ENCODE measurements around the gene NAALADL1.

NAALADL1 gene, protein sequence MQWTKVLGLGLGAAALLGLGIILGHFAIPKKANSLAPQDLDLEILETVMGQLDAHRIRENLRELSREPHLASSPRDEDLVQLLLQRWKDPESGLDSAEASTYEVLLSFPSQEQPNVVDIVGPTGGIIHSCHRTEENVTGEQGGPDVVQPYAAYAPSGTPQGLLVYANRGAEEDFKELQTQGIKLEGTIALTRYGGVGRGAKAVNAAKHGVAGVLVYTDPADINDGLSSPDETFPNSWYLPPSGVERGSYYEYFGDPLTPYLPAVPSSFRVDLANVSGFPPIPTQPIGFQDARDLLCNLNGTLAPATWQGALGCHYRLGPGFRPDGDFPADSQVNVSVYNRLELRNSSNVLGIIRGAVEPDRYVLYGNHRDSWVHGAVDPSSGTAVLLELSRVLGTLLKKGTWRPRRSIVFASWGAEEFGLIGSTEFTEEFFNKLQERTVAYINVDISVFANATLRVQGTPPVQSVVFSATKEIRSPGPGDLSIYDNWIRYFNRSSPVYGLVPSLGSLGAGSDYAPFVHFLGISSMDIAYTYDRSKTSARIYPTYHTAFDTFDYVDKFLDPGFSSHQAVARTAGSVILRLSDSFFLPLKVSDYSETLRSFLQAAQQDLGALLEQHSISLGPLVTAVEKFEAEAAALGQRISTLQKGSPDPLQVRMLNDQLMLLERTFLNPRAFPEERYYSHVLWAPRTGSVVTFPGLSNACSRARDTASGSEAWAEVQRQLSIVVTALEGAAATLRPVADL

DNA sequence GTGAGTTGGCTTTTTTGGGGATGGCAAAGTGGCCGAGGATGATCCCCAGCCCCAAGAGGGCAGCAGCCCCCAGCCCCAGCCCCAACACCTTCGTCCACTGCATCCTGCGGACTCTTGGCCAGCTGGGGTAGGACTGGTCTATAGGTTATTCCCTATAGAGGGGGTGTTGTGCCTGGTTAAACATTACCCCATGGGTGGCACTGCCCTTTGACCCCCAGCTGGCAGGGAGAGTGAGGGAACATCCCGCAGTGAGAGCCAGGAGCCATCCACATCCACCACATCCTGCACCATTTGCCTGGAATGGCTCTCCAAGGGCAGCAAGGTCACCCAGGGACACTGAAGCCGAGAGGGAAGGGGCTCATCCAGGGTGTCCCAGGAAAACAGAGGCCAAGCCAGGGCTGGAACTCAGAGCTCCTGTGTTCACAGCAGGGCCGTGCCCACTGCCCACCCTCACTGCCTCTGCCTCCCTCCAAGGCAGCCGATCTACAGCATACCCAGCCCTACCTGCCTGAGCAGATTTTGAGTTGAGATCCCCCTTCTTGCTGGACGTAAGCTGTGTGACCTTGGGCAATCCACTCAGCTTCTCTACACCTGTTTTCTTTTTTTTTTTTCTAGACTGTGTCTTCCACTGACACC lies at the start of gene NAALADL1:
Gene NAALADL1 (minus strand): TSS at position 135 of the 636 bp plus-strand sequence. CDS start 32 bp downstream, at position 103.
- Mint-ChIP-seq H3K27ac (no peak within 1 kb of the TSS), H3K27me3 (peaks cover 8% of the 10 kb centered on the region), H3K36me3 (no peaks in the 10 kb centered on the region), H3K4me1 (peaks cover 28% of the 10 kb centered on the region), H3K4me3 (no peak within 1 kb of the TSS), H3K9me3 (no peaks in the 10 kb centered on the region)
- no peak for ATAC-seq

DNA sequence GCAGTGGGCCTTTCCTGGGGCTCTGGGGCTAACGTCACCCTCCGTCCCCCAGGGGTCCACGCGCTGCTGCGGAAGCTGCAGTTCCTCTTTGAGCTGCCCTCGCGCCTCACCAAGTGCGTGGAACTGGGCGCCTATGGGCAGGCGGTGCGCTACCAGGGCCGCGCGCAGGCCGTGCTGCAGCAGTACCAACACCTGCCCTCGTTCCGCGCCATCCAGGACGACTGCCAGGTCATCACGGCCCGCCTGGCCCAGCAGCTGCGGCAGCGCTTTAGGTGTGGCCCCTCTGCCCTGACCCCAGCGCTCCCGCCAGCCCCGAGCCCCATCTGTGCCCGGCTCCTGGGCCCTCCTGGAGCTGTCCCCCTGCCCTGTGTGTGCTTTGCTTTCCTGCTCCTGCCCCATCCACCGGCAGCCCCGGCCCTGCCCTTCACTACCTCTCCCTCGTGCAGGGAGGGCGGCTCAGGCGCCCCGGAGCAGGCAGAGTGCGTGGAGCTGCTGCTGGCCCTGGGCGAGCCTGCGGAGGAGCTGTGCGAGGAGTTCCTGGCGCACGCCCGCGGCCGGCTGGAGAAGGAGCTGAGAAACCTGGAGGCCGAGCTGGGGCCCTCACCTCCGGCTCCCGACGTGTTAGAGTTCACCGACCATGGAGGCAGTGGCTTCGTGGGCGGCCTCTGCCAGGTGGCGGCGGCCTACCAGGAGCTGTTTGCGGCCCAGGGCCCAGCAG lies 49.6 kb upstream of the NAALADL1 start:
- Mint-ChIP-seq H3K36me3 (peaks cover 11% of the 10 kb centered on the region), H3K9me3 (no peaks in the 10 kb centered on the region), H3K4me3 (no peak overlapping the region), H3K27ac (no peak overlapping the region), H3K4me1 (peaks cover 45% of the 10 kb centered on the region), H3K27me3 (no peaks in the 10 kb centered on the region)
- ATAC-seq = no peak

DNA sequence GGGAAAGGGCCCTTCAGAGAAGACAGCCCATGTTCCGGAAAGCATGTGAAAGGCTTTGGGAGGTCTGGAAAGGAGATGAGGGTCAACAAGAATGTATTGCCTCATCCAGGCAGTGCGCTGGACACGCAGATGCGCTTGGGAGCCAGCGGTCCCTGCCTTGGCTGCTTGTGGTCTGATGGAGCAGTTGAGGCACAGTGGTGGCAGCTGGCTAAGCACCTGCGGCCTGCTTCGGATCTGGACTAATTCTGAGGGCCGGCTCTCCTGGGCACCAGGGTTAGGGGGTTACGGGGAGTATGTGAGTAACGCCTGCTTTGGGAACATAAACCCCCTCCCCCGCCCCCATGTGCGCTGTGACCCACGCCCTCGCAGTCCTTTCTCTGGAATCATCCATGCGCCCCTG lies 48.7 kb upstream of the NAALADL1 start:
- Mint-ChIP-seq H3K4me1 (peaks cover 39% of the 10 kb centered on the region), H3K9me3 (no peaks in the 10 kb centered on the region), H3K36me3 (peaks cover 11% of the 10 kb centered on the region), H3K27me3 (no peaks in the 10 kb centered on the region), H3K4me3 (no peak overlapping the region), H3K27ac (no peak overlapping the region)
- no peak for ATAC-seq

DNA sequence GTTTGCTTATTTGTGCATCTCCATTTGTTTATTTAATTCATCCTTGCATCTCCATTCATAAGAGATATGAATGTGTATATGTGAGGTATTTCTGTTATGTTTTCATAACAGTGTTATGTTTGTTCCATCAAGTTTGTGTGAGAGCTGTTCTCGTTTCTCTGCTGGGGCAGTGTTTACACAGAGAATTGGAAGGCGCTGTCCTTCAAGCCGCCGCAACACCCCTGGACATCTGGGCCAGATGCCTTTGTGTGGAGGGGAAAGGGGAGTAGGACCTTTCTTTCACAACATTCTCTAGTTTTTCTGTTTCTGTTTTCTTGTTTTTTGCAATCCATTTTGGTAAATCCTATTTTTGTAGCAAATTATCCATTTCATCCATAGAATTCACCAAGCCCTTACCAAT lies 46.3 kb upstream of the NAALADL1 start:
- Mint-ChIP-seq H3K27ac (no peak overlapping the region), H3K4me1 (peaks cover 17% of the 10 kb centered on the region), H3K36me3 (peaks cover 16% of the 10 kb centered on the region), H3K9me3 (no peaks in the 10 kb centered on the region), H3K27me3 (no peaks in the 10 kb centered on the region), H3K4me3 (no peak overlapping the region)
- no peak for ATAC-seq

DNA sequence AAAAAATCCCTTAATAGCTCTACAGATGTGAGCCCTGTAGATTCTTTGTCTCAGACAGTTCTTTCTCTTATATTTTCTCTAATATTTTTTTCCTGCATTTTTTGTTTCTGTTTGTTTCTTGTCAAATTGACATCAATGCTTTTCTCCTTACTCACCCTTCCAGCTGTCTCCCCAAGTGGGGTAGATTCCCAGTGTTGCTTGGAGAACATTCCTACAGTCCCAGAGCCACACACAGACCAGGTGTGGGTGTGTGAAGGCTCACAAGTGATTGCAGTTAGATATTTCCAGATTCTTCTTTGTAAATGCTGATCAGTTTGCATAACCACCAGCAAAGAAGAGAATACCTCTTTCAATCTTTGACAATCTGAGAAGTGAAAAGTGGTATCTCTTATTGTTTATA lies 45.1 kb upstream of the NAALADL1 start:
- H3K27me3 Mint-ChIP-seq = no peaks in the 10 kb centered on the region
- peaks cover 16% of the 10 kb centered on the region for H3K36me3 Mint-ChIP-seq
- no peaks in the 10 kb centered on the region for H3K9me3 Mint-ChIP-seq
- no peak overlapping the region for H3K4me3 Mint-ChIP-seq
- peaks cover 24% of the 10 kb centered on the region for H3K4me1 Mint-ChIP-seq
- no peak overlapping the region for H3K27ac Mint-ChIP-seq
- no peak for ATAC-seq

DNA sequence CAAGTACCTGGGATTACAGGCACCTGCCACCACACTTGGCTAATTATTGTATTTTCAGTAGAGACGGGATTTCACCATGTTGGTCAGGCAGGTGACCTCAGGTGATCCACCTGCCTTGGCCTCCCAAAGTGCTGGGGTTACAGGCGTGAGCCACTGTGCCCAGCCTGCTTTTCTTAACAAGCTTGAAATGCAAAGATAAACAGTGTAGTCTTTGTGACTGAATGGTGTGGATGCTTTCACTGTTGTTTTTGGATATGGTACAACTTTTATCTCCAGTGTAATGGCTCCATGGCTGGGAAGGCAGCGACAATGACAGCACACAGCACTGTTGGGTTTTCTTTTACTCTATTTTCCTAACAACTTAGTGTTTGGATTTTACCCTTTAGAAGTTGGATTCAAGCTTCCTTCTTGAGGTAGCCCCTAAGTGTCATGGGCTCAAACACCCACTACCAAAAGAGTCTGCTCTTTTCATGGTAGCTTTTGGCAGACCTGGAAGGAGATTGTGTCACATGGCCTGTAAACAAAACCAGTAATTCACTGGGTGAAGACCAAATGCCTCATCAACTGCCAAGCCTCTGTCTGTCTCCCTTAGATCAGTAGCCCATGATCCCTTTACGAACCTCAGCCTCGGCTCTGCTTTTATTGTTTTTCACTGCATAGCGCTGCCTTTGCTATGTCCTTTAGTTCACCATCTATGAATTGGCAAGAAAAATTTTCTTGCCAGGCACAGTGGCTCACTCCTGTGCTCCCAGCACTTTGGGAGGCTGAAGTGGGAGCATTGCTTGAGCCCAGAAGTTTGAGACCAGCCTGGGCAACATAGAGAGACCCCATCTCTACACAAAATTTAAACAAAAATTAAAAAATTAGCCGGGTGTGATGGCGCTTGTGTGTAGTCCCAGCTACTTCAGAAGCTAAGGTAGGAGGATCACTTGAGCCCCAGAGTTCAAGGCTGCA lies 44.1 kb upstream of the NAALADL1 start:
- H3K4me1 Mint-ChIP-seq = peaks cover 24% of the 10 kb centered on the region
- no peak overlapping the region for H3K4me3 Mint-ChIP-seq
- no peak for ATAC-seq
- no peak overlapping the region for H3K27ac Mint-ChIP-seq
- no peaks in the 10 kb centered on the region for H3K9me3 Mint-ChIP-seq
- H3K36me3 Mint-ChIP-seq = peaks cover 16% of the 10 kb centered on the region
- H3K27me3 Mint-ChIP-seq = no peaks in the 10 kb centered on the region

DNA sequence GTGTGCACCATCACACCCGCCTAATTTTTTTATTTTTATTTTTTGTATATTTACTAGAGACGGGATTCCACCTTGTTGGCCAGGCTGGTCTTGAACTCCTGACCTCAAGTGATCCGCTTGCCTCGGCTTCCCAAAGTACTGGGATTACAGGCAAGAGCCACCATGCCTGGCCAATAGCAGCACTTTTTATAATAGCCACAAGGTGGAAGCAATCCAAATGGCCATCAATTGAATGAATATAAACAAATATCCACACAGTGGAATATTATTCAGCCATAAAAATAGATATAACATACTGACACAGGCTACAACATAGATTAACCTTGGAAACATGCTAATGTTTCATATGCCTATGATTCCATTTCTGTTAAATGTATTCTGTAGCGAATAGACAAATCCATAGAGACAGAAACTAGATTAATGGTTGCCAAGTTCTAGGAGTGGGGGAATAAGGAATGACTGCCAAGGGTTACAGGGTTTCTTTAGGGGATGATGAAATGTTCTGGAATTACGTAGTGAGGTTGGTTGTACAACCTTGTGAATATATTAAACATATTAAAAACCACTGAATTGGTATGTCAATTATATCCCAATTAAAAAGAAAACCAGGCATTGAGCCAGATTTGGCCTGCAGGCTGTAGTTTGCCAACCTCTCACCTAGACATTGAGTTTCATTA lies 42.5 kb upstream of the NAALADL1 start:
- Mint-ChIP-seq H3K9me3 (no peaks in the 10 kb centered on the region), H3K4me3 (no peak overlapping the region), H3K27ac (no peak overlapping the region), H3K36me3 (peaks cover 5% of the 10 kb centered on the region), H3K27me3 (no peaks in the 10 kb centered on the region), H3K4me1 (peaks cover 15% of the 10 kb centered on the region)
- no peak for ATAC-seq

DNA sequence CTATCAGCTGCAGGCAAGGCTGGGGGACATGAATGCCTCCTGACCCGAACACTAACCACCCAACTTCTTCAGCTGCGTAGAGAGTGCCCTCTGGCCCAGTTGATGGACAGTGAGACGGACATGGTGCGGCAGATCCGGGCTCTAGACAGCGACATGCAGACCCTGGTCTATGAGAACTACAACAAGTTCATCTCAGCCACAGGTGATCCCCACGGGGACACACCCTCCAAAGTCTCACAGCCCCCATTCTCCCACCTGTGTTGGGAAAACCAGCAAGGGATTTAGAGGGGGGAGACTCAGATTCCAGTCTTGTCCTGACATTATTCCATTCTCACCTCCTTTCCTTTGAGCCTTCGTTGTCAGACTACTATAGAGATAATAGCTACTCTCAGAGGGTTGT lies 38.6 kb upstream of the NAALADL1 start:
- ATAC-seq = no peak
- Mint-ChIP-seq H3K27me3 (no peaks in the 10 kb centered on the region), H3K4me3 (peak overlapping the region; percentile 89), H3K36me3 (peaks cover 5% of the 10 kb centered on the region), H3K27ac (peak overlapping the region; percentile 82), H3K4me1 (peaks cover 17% of the 10 kb centered on the region), H3K9me3 (no peaks in the 10 kb centered on the region)

DNA sequence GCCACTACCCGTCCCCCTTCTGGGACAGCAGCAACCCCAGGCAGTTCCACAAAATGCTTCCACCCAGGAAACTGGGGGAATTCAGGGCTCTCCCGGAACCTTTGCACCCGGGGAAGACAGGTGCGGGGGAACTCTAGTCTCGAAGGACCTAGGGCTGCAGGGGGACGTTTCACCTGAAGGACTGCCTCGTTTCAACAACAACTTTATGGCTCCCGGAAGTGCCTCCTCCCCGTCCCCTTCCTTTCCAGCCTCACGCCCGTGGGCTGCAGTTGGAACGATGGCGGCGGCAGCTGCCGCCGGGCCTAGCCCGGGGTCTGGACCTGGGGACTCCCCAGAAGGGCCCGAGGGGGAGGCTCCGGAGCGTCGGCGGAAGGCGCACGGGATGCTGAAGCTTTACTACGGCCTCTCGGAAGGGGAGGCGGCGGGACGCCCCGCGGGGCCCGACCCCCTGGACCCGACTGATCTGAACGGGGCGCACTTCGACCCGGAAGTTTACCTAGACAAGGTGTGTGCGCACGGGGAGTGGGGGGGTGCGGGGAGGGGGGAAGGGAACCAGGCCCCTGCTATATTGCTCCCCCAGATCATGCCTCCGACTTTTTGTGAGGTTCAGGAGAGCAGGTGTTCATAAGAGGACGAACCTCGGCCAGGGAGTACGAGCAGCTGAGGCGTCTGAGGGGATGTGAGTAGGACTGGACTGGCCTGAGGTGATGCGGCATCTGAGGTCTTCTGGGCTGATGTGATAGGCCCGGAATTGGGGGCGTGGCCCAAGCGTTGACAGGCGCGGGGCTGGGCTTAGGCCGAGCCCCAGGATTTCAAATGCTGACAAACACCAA lies 37.8 kb upstream of the NAALADL1 start, which contains the start of gene VPS51:
Gene VPS51 (plus strand): TSS at position 241 of the 833 bp plus-strand sequence. CDS start 37 bp downstream, at position 278.
- Mint-ChIP-seq H3K27ac (peak within 1 kb of the TSS; percentile 82), H3K4me1 (peaks cover 17% of the 10 kb centered on the region), H3K9me3 (no peaks in the 10 kb centered on the region), H3K36me3 (peaks cover 5% of the 10 kb centered on the region), H3K27me3 (no peaks in the 10 kb centered on the region), H3K4me3 (peak within 1 kb of the TSS; percentile 89)
- peak; percentile 98 for ATAC-seq

DNA sequence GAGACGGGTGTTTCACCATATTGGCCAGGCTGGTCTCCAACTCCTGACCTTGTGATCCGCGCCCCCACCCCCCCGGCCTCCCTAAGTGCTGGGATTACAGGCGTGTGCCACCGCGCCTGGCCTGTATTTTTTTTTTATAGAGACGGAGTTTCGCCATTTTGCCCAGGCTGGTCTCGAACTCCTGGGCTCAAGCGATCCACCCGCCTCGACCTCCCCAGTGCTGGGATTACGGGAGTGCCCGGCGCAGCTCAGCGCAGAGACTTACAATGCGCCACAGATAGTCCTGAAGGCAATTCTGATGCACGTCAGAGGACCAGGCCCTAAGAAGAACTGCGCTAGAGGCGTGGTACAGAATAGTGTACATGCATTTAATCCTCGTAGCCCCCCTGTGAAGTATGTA lies 37.1 kb upstream of the NAALADL1 start:
- Mint-ChIP-seq H3K9me3 (no peaks in the 10 kb centered on the region), H3K27ac (peak overlapping the region; percentile 82), H3K4me1 (peaks cover 17% of the 10 kb centered on the region), H3K4me3 (peak overlapping the region; percentile 89), H3K36me3 (no peaks in the 10 kb centered on the region), H3K27me3 (no peaks in the 10 kb centered on the region)
- no peak for ATAC-seq

DNA sequence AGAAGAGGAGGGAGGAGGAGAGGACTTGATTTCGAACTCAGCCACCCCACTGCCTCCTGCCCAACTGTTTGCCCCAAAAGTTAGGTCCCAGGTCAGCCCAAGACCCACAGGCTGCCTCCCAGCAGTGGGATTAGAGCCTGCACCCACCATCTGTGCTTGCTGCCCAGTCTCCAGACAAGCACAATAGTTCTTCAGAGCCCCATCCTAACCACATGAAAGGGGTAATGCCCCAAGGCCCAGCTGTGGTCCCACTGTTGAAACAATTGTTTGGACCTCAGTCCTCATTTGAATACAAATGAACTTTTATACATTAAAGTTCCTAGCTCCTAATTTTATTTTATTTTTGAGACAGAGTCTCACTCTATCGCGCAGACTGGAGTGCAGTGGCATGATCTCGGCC lies 32.3 kb upstream of the NAALADL1 start:
- Mint-ChIP-seq H3K27ac (no peak overlapping the region), H3K9me3 (no peaks in the 10 kb centered on the region), H3K36me3 (peaks cover 31% of the 10 kb centered on the region), H3K4me1 (peaks cover 9% of the 10 kb centered on the region), H3K27me3 (no peaks in the 10 kb centered on the region), H3K4me3 (no peak overlapping the region)
- ATAC-seq = no peak

DNA sequence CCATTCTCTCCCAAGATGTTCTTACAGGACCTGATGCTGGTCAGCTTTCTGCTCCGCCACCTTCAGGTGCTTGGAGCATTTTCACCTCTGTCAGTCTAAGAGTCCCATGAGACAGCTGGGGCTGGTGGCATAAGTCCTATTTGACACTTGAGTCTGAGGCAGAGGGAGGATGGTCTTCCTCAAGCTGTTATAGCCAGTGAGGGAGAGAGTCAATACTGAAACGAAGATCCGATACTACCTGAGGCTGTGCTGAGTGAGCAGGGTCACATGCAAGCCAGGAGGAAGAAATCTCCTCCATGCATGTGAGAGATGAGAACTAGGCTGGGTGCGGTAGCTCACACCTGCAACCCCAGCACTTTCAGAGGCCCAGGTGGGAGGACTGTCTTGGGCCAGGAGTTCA lies 31.3 kb upstream of the NAALADL1 start:
- no peak for ATAC-seq
- H3K9me3 Mint-ChIP-seq = no peaks in the 10 kb centered on the region
- H3K36me3 Mint-ChIP-seq = peaks cover 34% of the 10 kb centered on the region
- H3K27ac Mint-ChIP-seq = no peak overlapping the region
- no peaks in the 10 kb centered on the region for H3K27me3 Mint-ChIP-seq
- H3K4me3 Mint-ChIP-seq = no peak overlapping the region
- peaks cover 18% of the 10 kb centered on the region for H3K4me1 Mint-ChIP-seq

DNA sequence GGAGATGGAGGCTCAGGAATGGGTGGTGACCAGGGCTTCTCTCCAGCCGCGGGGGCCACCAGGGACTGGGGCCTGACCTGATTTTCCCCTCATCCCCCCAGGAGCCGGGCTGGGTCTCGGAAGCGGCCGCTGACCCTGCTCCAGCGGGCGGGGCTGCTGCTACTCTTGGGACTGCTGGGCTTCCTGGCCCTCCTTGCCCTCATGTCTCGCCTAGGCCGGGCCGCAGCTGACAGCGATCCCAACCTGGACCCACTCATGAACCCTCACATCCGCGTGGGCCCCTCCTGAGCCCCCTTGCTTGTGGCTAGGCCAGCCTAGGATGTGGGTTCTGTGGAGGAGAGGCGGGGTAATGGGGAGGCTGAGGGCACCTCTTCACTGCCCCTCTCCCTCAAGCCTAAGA lies 29.5 kb upstream of the NAALADL1 start:
- ATAC-seq = no peak
- Mint-ChIP-seq H3K4me1 (peaks cover 36% of the 10 kb centered on the region), H3K27ac (no peak overlapping the region), H3K27me3 (no peaks in the 10 kb centered on the region), H3K36me3 (peaks cover 34% of the 10 kb centered on the region), H3K4me3 (no peak overlapping the region), H3K9me3 (no peaks in the 10 kb centered on the region)
